Measurements from ENCODE around the gene EHBP1. TPM values are rescaled to one million over a fixed set of nuclear protein-coding genes. Genes with fewer than 3 reads are reported as not detected.

The EHBP1 gene
- polyA plus RNA-seq, 1 donor: 51.1 TPM

GRCh38 chr2:63052411-63053080, 347.0 kb downstream of the EHBP1 start:
- no peak for DNase-seq

- DNase-seq: no peak
Measured at GRCh38 chr2:63053081-63053888, 347.8 kb downstream of the EHBP1 start.

GRCh38 chr2:63053889-63054602, 348.5 kb downstream of the EHBP1 start:
- no peak for DNase-seq

DNA sequence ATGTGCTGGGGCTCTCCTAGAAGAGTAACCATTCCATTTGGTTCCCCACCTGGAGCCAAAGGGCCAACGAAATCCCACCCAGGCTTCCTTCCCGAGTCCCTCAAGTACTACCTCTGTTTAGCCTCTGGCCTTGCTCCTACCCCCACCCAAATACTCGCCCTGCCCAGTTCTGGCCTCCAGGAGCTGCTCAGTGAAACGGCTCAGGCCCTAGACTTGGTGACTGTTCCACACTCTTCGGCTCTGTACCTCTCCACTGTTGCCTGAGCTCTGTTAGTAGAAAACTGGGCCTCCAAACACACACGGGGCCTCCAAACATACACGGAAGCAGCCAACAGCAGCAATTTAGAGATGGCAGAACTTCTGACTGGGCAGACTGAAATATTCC, 349.3 kb downstream of the EHBP1 start:
- DNase-seq: no peak

- no peak for DNase-seq
Measured at GRCh38 chr2:63055226-63056106, 350.0 kb downstream of the EHBP1 start.

GRCh38 chr2:63056107-63057050, 350.9 kb downstream of the EHBP1 start:
- no peak for DNase-seq

- no peak for DNase-seq
Measured at GRCh38 chr2:63057249-63058143, 352.0 kb downstream of the EHBP1 start.

DNA sequence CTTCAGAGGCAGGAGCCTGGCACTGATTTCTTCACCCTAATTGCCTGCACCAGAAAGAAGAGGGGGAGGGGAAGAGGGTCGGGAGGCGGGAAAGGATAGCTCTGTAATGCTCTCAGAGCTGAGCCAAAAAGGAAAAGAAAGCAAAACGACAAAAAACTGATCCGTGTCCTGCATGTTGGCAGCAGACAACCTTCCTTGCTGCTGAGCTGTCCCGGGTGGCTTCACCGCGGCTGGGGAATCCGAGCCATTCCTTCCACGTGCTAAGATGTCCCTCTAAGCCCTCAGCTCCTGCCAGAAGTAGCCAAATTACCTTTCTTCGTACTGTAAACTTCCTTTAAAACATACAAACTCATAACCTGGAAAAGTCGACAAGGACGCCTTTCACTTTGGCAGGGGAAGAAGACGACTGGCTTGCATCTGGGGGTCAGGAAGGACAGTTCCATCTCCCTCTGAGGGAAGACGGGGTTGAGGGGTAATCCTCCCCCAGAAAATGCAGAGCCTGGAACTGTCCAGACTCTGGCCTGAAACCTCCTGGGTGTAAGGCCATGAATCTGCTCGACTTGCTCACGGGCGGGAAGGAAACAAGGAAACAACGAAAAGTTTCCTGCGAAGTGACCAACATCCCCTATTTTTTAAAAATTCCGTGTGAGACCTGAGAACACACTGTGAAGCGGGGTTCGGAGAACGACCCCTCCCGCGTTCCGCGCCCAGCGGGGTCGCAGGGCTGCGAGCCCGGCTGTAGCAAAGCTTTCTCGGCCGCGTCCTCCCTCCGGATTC, 352.8 kb downstream of the EHBP1 start:
- DNase-seq: no peak

DNA sequence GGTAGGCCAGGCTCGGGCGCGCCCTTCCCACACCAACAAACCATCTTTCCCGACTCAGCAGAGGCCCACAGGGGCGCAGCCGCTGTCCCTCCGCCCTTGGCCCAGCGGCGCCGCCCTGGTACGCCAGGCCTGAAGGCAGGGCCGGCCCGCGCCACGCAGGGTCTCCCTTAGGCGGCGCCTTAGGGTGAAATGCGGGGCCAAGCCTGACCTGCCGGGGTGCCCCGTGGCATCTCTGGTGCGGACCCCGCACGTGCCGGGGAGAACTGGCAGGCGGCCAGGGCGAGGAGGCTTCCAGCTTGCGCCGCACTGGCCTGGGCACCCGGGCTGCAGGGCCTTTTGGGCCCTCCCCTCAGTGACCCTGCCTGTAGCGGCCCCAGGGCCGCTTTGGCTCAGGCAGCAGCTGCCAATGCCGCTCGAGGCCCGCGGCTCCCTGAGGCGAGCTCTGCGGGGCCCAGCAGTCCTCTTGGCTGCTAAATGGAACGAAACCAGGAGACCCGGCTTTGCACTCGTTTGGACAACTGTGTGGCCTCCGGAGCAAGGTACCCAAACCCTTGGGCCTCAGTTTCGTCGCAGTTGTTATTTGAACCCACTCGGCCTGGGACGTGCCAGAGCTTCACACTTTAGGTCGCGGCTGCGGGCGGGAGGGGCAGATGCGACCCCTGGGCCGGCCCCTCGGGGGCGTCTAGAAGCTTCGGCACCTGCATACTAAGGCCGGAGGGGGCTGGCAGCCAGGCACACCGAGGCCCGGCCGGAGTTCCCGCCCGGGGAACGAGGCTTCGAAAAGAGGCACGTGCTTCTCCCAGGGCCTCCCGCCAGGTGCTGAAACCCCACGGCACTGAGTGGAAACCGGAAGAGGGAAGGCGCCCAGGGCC, 353.6 kb downstream of the EHBP1 start:
- DNase-seq: no peak

DNA sequence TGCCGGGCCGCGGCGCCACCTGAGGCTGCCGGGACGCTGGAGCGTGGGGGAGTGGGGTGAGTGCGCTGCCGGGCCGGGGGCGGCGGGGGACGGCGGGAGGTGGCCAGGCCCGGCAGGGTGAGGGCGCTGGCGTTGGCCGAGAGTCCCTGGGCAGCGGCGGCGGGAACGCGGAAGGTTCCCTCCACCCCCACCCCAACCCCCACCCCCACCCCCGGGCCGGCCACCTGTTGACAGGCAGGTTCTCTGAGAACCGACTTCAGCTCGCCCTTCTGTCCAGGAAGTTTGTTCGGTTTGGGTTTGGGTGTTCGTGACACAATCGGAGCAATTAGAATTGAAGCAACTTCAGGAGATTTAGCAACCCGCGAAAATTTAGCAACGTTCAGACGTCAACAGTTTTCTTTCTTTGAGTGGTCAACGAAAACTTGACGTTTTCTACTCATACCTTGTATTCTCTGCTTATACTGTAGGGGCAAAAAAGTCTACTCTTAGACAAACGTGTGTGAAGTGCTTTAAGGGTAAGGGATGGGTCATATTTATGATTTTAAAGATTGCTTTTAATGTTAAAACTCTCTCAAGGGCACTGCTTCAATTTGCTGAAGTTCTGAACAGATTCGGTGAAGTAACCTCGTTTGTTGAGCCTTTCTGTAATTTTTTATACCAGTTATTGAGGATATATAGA, 354.4 kb downstream of the EHBP1 start:
- no peak for DNase-seq

- DNase-seq: no peak
Measured at GRCh38 chr2:63060472-63060991, 355.0 kb downstream of the EHBP1 start.

- DNase-seq: no peak
Measured at GRCh38 chr2:63064197-63064596, 358.7 kb downstream of the EHBP1 start.

DNA sequence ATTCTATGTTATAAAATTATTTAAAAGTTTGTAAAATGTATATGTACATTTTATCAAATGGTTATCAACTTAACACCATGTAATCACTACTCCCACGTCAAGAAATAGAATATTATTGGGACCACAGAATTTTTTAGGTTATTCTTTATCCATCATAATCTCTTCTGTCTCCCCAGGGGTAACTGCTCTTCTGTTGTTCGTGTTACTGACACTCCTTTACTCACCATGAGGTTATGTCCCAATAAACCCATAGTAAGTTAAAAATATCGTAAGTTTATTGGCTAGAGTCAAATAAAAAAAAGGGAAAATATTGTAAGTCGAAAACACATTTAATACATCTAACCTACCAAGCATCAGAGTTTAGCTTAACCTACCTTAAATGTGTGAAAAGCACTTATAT, 359.1 kb downstream of the EHBP1 start:
- no peak for DNase-seq

- DNase-seq: no peak
Measured at GRCh38 chr2:63066265-63066664, 360.8 kb downstream of the EHBP1 start.

DNA sequence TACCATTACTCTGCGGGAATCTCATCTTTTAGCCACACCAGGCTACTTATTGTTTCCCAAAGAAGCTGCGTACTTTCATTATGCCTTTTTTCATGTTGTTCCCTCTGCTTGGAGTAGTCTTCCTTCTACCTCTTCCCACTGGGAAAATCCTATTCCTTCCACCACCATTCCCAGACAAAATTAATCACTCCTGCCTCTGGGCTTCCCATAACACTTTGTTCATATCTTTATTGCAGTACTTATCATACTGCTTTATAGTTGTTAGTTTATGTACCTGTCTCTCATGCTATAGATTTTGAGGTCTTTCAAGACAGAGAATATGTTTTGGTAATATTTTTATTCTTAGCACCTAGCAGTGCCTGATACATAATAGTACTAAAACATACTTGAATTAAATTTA, 361.3 kb downstream of the EHBP1 start:
- DNase-seq: no peak

DNA sequence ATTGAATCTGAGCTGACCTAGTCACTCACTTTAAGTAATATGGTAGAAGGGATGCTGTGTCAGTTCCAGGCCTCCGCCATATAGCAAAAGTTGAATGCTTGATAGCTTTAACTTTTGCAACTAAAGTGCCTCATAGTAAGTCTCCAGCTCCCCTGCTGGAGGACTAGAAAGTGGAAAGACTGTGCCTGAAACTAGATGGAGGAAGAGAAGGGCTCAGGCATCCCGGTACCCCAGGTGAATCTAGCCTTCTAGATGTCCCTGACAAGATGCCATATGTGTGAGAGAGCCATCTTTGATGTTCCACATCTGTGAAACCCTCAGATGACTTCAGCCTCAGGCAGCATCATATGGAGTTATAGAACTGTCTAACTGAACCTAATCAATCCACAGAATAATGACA, 366.2 kb downstream of the EHBP1 start:
- DNase-seq: no peak

- DNase-seq: no peak
Measured at GRCh38 chr2:63073994-63074393, 368.5 kb downstream of the EHBP1 start.
